Ascending aorta (tissue), 2 donors: ENCODE data around the gene TSSC4. TPM values are rescaled to one million over a fixed set of nuclear protein-coding genes. Genes with fewer than 3 reads are reported as not detected.

Experiments used
- DNase-seq, 2 donors: peaks; one replicate each; pipeline ENCODE4 v3.0.0-alpha.2; 2019; ENCODE audit warnings: low spot score in 2 of 2
- H3K27ac ChIP-seq, 2 donors: fragments of 200-600 bp; sonication (generic); one replicate each; pipeline ENCODE4 v1.5.1; 2016 to 2017; ENCODE audit warnings: mild to moderate bottlenecking in 1 of 2
- H3K27me3 ChIP-seq: fragments of 200-600 bp; sonication (generic); one replicate; pipeline ENCODE4 v1.5.1; 2017
- H3K36me3 ChIP-seq, 2 donors: fragments of 200-600 bp; sonication (generic); one replicate each; pipeline ENCODE4 v1.5.1; 2016
- H3K4me1 ChIP-seq, 2 donors: fragments of 200-600 bp; sonication (generic); one replicate each; pipeline ENCODE4 v1.5.1; 2016 to 2017; ENCODE audit warnings: mild to moderate bottlenecking in 1 of 2
- H3K4me3 ChIP-seq, 2 donors: fragments of 200-600 bp; sonication (generic); one replicate each; pipeline ENCODE4 v1.5.1; 2016 to 2017; ENCODE audit warnings: mild to moderate bottlenecking in 1 of 2
- H3K9me3 ChIP-seq, 2 donors: fragments of 200-600 bp; sonication (generic); one replicate each; pipeline ENCODE4 v1.5.1; 2016
- CTCF ChIP-seq, 3 experiments: fragments of 200-600 bp in 2 of 3; fragments of 450-650 bp in 1 of 3; sonication (generic) in 2 of 3; IDR thresholded peaks; one replicate each; pipeline ENCODE4 v1.5.1; 2016 to 2019; ENCODE audit warnings: antibody characterized with exemption in 3 of 3, mild to moderate bottlenecking in 1 of 3, moderate library complexity in 1 of 3
- intact Hi-C: fragments of 100-400 bp; cut with DNase I; formaldehyde crosslinking; loops from one replicate; pipeline ENCODE4 v1.15.1; 2023
- total RNA-seq: library from RNA; depleted of rRNA; stranded (reverse); fragments of >200 nt; gene quantifications from one replicate; pipeline ENCODE4 v1.1.0, GENCODE V29; 2016

TSSC4 gene
- total RNA-seq, 1 donor from 2014 or later = 183 TPM

DNA sequence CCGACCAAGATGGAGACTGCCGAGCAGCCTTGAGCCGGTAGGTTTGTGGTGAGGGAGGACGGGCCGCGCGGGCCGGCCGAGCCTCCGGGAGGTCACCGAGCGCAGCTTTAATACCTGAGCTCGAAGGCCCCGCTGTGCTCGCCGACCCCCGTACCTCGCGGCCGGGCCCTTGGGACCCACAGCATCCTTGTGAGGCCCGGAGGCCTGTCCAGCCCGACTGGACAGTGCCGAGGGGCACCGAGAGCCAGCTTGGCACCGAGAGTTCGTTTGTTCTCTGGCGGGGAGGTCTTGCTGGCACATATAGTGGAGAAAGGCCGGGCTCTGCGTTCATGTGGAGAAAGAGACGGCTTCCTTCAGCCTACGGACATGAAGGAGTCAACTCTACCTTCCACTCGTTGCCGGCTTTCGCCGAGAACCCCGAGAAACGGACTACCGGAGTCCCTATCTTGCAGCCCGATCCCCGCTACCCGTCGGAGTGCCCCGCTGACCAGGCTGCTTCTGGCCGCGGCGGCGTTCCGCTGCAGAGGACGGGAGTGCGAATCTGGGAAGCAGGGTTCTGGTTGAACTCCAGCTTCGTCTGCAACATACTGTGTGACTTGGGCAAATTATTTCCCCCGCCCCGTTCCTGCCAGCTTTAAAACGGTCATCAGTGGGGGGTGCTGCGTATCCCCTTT is 349 bp downstream of the TSSC4 start:
- TF ChIP-seq CTCF (IDR thresholded peaks at IDR 0.05) = no peak
- Histone ChIP-seq H3K4me3 (peak overlapping the region; percentile 73 to 93), H3K27me3 (no peaks in the 10 kb centered on the region), H3K9me3 (no peaks in the 10 kb centered on the region), H3K4me1 (peaks cover 12 to 26% of the 10 kb centered on the region in 2 donors), H3K27ac (peak overlapping the region; percentile 89 to 93), H3K36me3 (peaks cover 41 to 51% of the 10 kb centered on the region in 2 donors)
- intact Hi-C loops = loop anchor here (1.0 to 10.0 kb wide), 5 partner anchors 24 to 1022 kb away; partner anchors contain the start of genes CD81 and CDKN1C
- DNase-seq = no peak

DNA sequence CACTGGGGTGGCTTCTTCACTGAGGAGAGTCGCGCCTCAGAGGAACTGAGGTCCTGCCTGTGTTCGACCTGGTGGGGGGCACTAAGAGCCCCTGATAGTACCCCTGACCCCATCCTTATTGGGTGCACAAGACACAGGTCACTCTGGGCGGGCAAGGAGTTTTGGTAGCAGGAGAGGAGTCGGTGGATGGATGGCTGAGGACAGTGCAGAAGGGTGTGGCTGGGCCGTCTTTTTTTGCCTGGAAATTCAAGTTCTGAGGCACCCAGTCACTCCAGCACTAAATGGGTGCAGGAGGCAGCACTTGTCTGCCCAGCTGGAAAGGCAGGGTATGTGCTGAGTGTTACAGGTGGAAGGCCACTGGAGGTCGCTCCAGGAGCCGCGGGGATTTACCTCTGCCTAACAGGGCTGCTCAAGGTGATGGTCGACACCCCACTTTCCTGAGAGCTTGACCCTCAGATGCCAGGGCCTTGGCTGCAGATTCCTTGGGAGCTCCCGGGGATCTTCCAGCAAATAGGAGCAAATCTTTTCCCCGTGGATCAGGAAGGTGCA is 960 bp downstream of the TSSC4 start:
- intact Hi-C loops = loop anchor here (2.0 to 10.0 kb wide), 4 partner anchors 483 to 1021 kb away; partner anchors contain the start of gene CDKN1C
- Histone ChIP-seq H3K27ac (peak overlapping the region; percentile 89 to 93), H3K27me3 (no peaks in the 10 kb centered on the region), H3K36me3 (peaks cover 35 to 45% of the 10 kb centered on the region in 2 donors), H3K4me3 (peak overlapping the region; percentile 73 to 93), H3K4me1 (peaks cover 12 to 26% of the 10 kb centered on the region in 2 donors), H3K9me3 (no peaks in the 10 kb centered on the region)
- TF ChIP-seq CTCF (IDR thresholded peaks at IDR 0.05) = no peak
- no peak for DNase-seq

DNA sequence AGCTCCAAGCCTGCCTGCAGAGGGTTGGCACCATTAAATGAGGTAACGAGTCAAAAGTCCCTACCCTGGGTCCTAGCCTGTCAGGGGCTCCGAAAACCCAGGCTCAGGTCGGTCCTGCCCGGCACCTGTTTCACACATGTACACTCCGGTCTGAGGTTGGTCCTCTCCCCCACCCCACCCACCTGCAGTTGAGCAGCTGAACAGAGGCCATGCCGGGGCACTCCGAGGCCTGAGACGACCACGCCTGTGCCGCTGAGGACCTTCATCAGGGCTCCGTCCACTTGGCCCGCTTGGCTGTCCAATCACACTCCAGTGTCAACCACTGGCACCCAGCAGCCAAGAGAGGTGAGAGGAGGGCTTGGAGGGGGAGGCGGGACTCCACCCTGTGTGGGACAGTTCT is 1.6 kb downstream of the TSSC4 start:
- no peak for DNase-seq
- intact Hi-C loops = loop anchor here (10.0 kb wide), 2 partner anchors 483 to 837 kb away; partner anchors contain the start of gene CDKN1C
- Histone ChIP-seq H3K9me3 (no peaks in the 10 kb centered on the region), H3K27ac (no peak overlapping the region), H3K4me1 (peaks cover 12 to 26% of the 10 kb centered on the region in 2 donors), H3K36me3 (peaks cover 29 to 39% of the 10 kb centered on the region in 2 donors), H3K4me3 (peak overlapping the region in 1 of 2 donors; percentile 93), H3K27me3 (no peaks in the 10 kb centered on the region)
- TF ChIP-seq CTCF (IDR thresholded peaks at IDR 0.05) = no peak

DNA sequence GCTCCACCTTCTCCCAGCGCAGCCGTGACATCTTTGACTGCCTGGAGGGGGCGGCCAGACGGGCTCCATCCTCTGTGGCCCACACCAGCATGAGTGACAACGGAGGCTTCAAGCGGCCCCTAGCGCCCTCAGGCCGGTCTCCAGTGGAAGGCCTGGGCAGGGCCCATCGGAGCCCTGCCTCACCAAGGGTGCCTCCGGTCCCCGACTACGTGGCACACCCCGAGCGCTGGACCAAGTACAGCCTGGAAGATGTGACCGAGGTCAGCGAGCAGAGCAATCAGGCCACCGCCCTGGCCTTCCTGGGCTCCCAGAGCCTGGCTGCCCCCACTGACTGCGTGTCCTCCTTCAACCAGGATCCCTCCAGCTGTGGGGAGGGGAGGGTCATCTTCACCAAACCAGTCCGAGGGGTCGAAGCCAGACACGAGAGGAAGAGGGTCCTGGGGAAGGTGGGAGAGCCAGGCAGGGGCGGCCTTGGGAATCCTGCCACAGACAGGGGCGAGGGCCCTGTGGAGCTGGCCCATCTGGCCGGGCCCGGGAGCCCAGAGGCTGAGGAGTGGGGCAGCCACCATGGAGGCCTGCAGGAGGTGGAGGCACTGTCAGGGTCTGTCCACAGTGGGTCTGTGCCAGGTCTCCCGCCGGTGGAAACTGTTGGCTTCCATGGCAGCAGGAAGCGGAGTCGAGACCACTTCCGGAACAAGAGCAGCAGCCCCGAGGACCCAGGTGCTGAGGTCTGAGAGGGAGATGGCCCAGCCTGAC is 2.5 kb downstream of the TSSC4 start:
- no peaks in the 10 kb centered on the region for H3K27me3 ChIP-seq
- no peaks in the 10 kb centered on the region for H3K9me3 ChIP-seq
- H3K27ac ChIP-seq = no peak overlapping the region
- H3K4me1 ChIP-seq = peaks cover 12 to 26% of the 10 kb centered on the region in 2 donors
- no peak for DNase-seq
- peaks cover 23 to 31% of the 10 kb centered on the region in 2 donors for H3K36me3 ChIP-seq
- intact Hi-C loops = loop anchor here (10.0 kb wide), 2 partner anchors 482 to 838 kb away; partner anchors contain the start of gene CDKN1C
- no peak overlapping the region for H3K4me3 ChIP-seq
- TF ChIP-seq CTCF (IDR thresholded peaks at IDR 0.05) = no peak

DNA sequence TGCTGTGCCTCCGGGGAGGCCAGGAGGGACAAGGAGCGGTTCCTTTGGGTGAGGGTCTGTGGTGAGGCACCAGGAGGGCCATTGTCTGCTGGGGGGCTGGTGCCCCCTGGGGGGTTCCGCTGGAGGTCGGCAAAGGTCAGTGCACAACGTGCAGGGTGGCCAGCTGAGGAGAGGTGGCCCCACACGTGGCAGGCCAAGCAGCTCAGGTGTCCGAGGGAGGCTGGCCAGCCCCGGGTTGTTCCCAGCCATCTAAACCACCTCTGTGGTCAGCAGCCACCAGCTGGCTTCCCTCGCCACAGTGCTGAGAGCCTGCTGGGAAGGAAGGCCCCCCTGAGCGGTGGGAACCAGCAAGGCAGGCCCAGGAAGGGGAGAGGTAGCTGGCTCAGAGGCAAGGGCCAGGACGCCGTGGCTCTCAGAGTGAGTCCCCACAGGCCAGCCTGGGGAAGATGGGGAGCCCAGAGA is 4.2 kb downstream of the TSSC4 start:
- Histone ChIP-seq H3K4me3 (no peak overlapping the region), H3K4me1 (peaks cover 7 to 14% of the 10 kb centered on the region in 2 donors), H3K9me3 (no peaks in the 10 kb centered on the region), H3K36me3 (peaks cover 18 to 26% of the 10 kb centered on the region in 2 donors), H3K27ac (no peak overlapping the region), H3K27me3 (no peaks in the 10 kb centered on the region)
- no peak for DNase-seq
- intact Hi-C loops = loop anchor here (10.0 kb wide), 2 partner anchors 480 to 840 kb away; partner anchors contain the start of gene CDKN1C
- no peak for TF ChIP-seq CTCF (IDR thresholded peaks at IDR 0.05)
